Measurements from ENCODE around the gene ABHD18. TPM values are rescaled to one million over a fixed set of nuclear protein-coding genes. Genes with fewer than 3 reads are reported as not detected.

The ABHD18 gene
- 5.1 and 6.1 TPM in 2 replicates for polyA plus RNA-seq (2011; rRNA removed)
- polyA plus RNA-seq (2012; cell fraction: cytosol; rRNA removed), result 0.99 and 1.3 TPM in 2 replicates
- polyA plus RNA-seq (2012; cell fraction: nucleus; rRNA removed), result 0.65 and 1.5 TPM in 2 replicates
- polyA plus RNA-seq (2017; fragmentation: RNase III; extraction: RNeasy Plus Mini Kit Qiagen cat#74134 plus additional on column Dnase treatment), result 3.8 to 4.6 TPM (median 4.5 TPM) in 3 replicates
- polyA minus RNA-seq (2011; rRNA and poly(A)+ RNA removed), result 2.0 and 2.8 TPM in 2 replicates

DNA sequence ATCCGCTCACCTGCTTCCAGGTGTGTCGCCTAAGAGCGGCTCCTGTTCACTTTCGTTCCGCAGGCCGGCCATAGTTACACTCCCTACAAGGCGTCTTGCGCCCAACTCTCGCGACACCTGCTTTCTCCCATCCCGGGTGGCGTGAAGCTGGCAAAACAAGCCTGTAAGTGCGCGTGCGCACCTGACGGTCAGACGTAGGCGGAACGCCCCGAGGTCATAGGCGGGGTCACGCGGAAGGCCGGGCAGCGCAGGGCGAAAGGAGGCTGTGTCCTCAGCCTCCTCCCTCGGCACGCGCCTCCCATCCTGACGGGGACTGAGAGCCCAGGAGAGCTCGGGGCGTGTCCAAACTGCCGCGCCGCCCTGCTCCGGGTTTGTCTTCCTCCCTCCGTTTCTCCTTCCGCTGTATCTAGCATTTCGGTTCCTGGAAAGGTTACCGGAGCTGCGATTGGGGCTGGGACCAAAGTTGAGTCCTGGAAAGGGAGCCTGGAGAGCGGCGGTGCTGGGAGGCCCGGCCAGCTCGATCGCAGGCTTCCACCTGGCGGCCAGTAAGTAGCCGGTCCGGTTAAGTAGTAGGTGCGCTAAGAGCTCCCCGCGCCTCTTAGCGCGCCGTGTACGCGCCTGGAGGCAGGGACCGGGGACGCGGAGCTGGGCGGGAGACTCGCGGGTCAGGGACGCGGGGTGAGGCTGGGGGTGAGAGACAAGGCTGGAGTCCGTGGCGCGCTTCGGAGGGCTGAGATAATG lies at the start of gene ABHD18, which contains the start of gene MFSD8:
Gene ABHD18 (plus strand): TSS at position 345 of the 741 bp plus-strand sequence. CDS start 17,550 bp downstream, outside the sequence.
Gene MFSD8 (minus strand): TSS at position 112 of the 741 bp plus-strand sequence. CDS start 40 bp downstream, at position 72.
- 1% methylated on average over 23 of the region's 69 CpGs for WGBS (ENCODE audit: missing lambda C conversion rate)
- Histone ChIP-seq H3K4me2 (peak within 1 kb of the TSS; percentile 88), H3K9me3 (no peaks in the 10 kb centered on the region), H3K4me3 (peak within 1 kb of the TSS; percentile 63), H3K27ac (peak within 1 kb of the TSS; percentile 90 to 94), H3K4me1 (peaks cover 22% of the 10 kb centered on the region; the same call in 2 of the 3 replicates)
- CTCF ChIA-PET, result interaction anchor here (0.7 to 4.7 kb wide), 12 partner anchors 9 to 156 kb away, joined by 3 to 18 read pairs (median 3); partner anchors contain the start of gene LARP1B
- DNase-seq (ENCODE audit: low read depth in 1 of 2, low spot score in 1 of 2), result peak; percentile 76 to 99
- peak; percentile 97 to 99 for ATAC-seq
- TF ChIP-seq PHF8 (IDR thresholded peaks at IDR 0.05; ENCODE audit: borderline replicate concordance, low read depth), result 0 out of 2 replicates have a peak, but pooled peaks have one; percentile 19
- TF ChIP-seq SMC3 (IDR thresholded peaks at IDR 0.05), result peak; percentile 34; the same call in 2 of the 3 replicates
- TF ChIP-seq JUN (IDR thresholded peaks at IDR 0.05), result peak in 1 of 2 experiments; percentile 57; a peak in 4 of 5 replicates
- peak; percentile 87 for TF ChIP-seq REST (IDR thresholded peaks at IDR 0.05)
- TF ChIP-seq CHD2 (IDR thresholded peaks at IDR 0.05; ENCODE audit: low read length, partially characterized antibody), result peak; percentile 91
- TF ChIP-seq, protein P1, sequence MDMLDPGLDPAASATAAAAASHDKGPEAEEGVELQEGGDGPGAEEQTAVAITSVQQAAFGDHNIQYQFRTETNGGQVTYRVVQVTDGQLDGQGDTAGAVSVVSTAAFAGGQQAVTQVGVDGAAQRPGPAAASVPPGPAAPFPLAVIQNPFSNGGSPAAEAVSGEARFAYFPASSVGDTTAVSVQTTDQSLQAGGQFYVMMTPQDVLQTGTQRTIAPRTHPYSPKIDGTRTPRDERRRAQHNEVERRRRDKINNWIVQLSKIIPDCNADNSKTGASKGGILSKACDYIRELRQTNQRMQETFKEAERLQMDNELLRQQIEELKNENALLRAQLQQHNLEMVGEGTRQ (IDR thresholded peaks at IDR 0.05), result peak; percentile 71
- TF ChIP-seq EP300 (IDR thresholded peaks at IDR 0.05), result no peak
- TF ChIP-seq MYC (IDR thresholded peaks at IDR 0.05; ENCODE audit: borderline replicate concordance, low read length), result peak; percentile 50; the same call in 1 of the 2 replicates
- peak; percentile 62; the same call in 1 of the 2 replicates for TF ChIP-seq BHLHE40 (IDR thresholded peaks at IDR 0.05; ENCODE audit: low read depth, low read length)
- TF ChIP-seq CBX8 (IDR thresholded peaks at IDR 0.05), result no peak
- peak; percentile 59 for TF ChIP-seq POLR2A (IDR thresholded peaks at IDR 0.05; ENCODE audit: low read length)
- no peak for TF ChIP-seq TFCP2L1 (CRISPR knock-in tag; IDR thresholded peaks at IDR 0.05)
- POLR2A ChIA-PET, result interaction anchor here (0.7 to 1.9 kb wide), 12 partner anchors 9 to 848 kb away, joined by 3 to 24 read pairs (median 5); partner anchors contain the start of genes HSPA4L, LARP1B and PLK4
- FAIRE-seq, result no peak

- CTCF ChIA-PET, result no interaction called here
Observed at GRCh38 chr4:127916512-127916911, 48.7 kb upstream of the ABHD18 start.

More at GRCh38 chr4:127916512-127916911, 48.7 kb upstream of the ABHD18 start:
- Histone ChIP-seq H3K4me2 (no peak overlapping the region), H3K27ac (no peak overlapping the region), H3K9me3 (no peaks in the 10 kb centered on the region), H3K4me1 (no peaks in the 10 kb centered on the region), H3K4me3 (no peak overlapping the region)
- no peak for ATAC-seq
- DNase-seq (ENCODE audit: low read depth in 1 of 2, low spot score in 1 of 2), result no peak
- POLR2A ChIA-PET, result no interaction called here
- 86% methylated on average over 3 of the region's 3 CpGs for WGBS (ENCODE audit: missing lambda C conversion rate)
- no peak for FAIRE-seq
- TF ChIP-seq CBX2 (IDR thresholded peaks at IDR 0.05; ENCODE audit: borderline replicate concordance, low read depth), result no peak
- TF ChIP-seq ESRRA (IDR thresholded peaks at IDR 0.05; ENCODE audit: borderline replicate concordance, low read length), result no peak
- TF ChIP-seq EP300 (IDR thresholded peaks at IDR 0.05), result no peak
- TF ChIP-seq SREBF2 (IDR thresholded peaks at IDR 0.05), result no peak
- TF ChIP-seq REST (IDR thresholded peaks at IDR 0.05), result no peak
- no peak for TF ChIP-seq TFCP2L1 (CRISPR knock-in tag; IDR thresholded peaks at IDR 0.05)
- TF ChIP-seq PHF8 (IDR thresholded peaks at IDR 0.05; ENCODE audit: borderline replicate concordance, low read depth), result no peak
- TF ChIP-seq JUNB (IDR thresholded peaks at IDR 0.05), result no peak
- no peak for TF ChIP-seq CHD4 (IDR thresholded peaks at IDR 0.05; ENCODE audit: borderline replicate concordance)
- TF ChIP-seq, protein P2, sequence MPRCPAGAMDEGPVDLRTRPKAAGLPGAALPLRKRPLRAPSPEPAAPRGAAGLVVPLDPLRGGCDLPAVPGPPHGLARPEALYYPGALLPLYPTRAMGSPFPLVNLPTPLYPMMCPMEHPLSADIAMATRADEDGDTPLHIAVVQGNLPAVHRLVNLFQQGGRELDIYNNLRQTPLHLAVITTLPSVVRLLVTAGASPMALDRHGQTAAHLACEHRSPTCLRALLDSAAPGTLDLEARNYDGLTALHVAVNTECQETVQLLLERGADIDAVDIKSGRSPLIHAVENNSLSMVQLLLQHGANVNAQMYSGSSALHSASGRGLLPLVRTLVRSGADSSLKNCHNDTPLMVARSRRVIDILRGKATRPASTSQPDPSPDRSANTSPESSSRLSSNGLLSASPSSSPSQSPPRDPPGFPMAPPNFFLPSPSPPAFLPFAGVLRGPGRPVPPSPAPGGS (IDR thresholded peaks at IDR 0.05), result no peak
- TF ChIP-seq MAZ (IDR thresholded peaks at IDR 0.05; ENCODE audit: borderline replicate concordance, low read depth, low read length), result no peak
- no peak for TF ChIP-seq CHD2 (IDR thresholded peaks at IDR 0.05; ENCODE audit: low read length, partially characterized antibody)
- no peak for TF ChIP-seq ZFP36 (IDR thresholded peaks at IDR 0.05; ENCODE audit: borderline replicate concordance, partially characterized antibody)
